HepG2 (cell line): ENCODE measurements around the gene CD180. TPM values are rescaled to one million over a fixed set of nuclear protein-coding genes. Genes with fewer than 3 reads are reported as not detected.
A peak's percentile ranks its signal among the peaks of the same experiment; 100 is the strongest.

Experiments used
- BRD4 ChIP-seq: sonication (generic); formaldehyde crosslinking; IDR thresholded peaks from 2 replicates; pipeline ENCODE4 v1.4.0; 2020; ENCODE audit warnings: missing genetic modification reagents
- CBX5 ChIP-seq: sonication (generic); formaldehyde crosslinking; IDR thresholded peaks from 2 replicates; pipeline ENCODE4 v1.4.0; 2020; ENCODE audit warnings: missing genetic modification reagents, borderline replicate concordance
- FOSL2 ChIP-seq: sonication (generic); formaldehyde crosslinking; IDR thresholded peaks from 2 replicates; pipeline ENCODE4 v1.4.0; 2020; ENCODE audit warnings: missing genetic modification reagents
- GTF3A ChIP-seq: sonication (generic); formaldehyde crosslinking; conservative IDR thresholded peaks from 2 replicates; pipeline ENCODE4 v1.4.0; 2020; ENCODE audit warnings: mild to moderate bottlenecking, missing genetic modification reagents
- NCOR1 ChIP-seq: fragments of 200-600 bp; sonication (generic); IDR thresholded peaks from 2 replicates; pipeline ENCODE4 v1.7.0; 2017; ENCODE audit warnings: antibody characterized with exemption, low read length, borderline replicate concordance
- NR3C1 ChIP-seq: sonication (generic); formaldehyde crosslinking; IDR thresholded peaks from 2 replicates; pipeline ENCODE4 v1.4.0; 2020; ENCODE audit warnings: missing genetic modification reagents
- PCBP2 ChIP-seq: fragments of 200-400 bp; formaldehyde crosslinking; optimal IDR thresholded peaks from 2 replicates; pipeline ENCODE3; 2018; ENCODE audit warnings: low read length, low read depth; ENCODE audit not compliant: poor library complexity, severe bottlenecking
- SATB2 ChIP-seq: sonication (generic); formaldehyde crosslinking; IDR thresholded peaks from 2 replicates; pipeline ENCODE4 v1.5.0; 2020; ENCODE audit warnings: missing genetic modification reagents
- STAT5B ChIP-seq: sonication (generic); formaldehyde crosslinking; IDR thresholded peaks from 2 replicates; pipeline ENCODE4 v1.4.0; 2020; ENCODE audit warnings: missing genetic modification reagents
- TBP ChIP-seq: sonication (generic); formaldehyde crosslinking; IDR thresholded peaks from 2 replicates; pipeline ENCODE4 v1.5.0; 2020; ENCODE audit warnings: missing genetic modification reagents
- ZC3H13 ChIP-seq: sonication (generic); formaldehyde crosslinking; IDR thresholded peaks from 2 replicates; pipeline ENCODE4 v1.8.1; 2023; ENCODE audit warnings: mild to moderate bottlenecking, missing genetic modification reagents, moderate library complexity
- ZFP37 ChIP-seq: sonication (generic); formaldehyde crosslinking; IDR thresholded peaks from 2 replicates; pipeline ENCODE4 v1.4.0; 2020; ENCODE audit warnings: missing genetic modification reagents, borderline replicate concordance
- ZNF281 ChIP-seq: sonication (generic); formaldehyde crosslinking; IDR thresholded peaks from 2 replicates; pipeline ENCODE4 v1.4.0; 2020; ENCODE audit warnings: missing genetic modification reagents, borderline replicate concordance
- ZNF468 ChIP-seq: sonication (generic); formaldehyde crosslinking; IDR thresholded peaks from 2 replicates; pipeline ENCODE4 v1.8.0; 2022; ENCODE audit warnings: mild to moderate bottlenecking, moderate library complexity, missing genetic modification reagents
- ZNF652 ChIP-seq: IDR thresholded peaks from 2 replicates; pipeline ENCODE4 v1.6.1; 2016; ENCODE audit warnings: low read depth, borderline replicate concordance
- ZNF691 ChIP-seq: sonication (generic); formaldehyde crosslinking; IDR thresholded peaks from 2 replicates; pipeline ENCODE4 v1.4.0; 2020; ENCODE audit warnings: missing genetic modification reagents, low read depth, mild to moderate bottlenecking, borderline replicate concordance
- ZNF775 ChIP-seq: sonication (generic); formaldehyde crosslinking; IDR thresholded peaks from 2 replicates; pipeline ENCODE4 v1.4.0; 2020; ENCODE audit warnings: missing genetic modification reagents, mild to moderate bottlenecking, moderate library complexity, borderline replicate concordance
- polyA plus RNA-seq, 8 experiments: library from polyadenylated mRNA; depleted of rRNA in 3 of 8; stranded (reverse) in 7 of 8; unstranded in 1 of 8; fragments of >200 nt; fragmentation: Illumina TruSeq in 4 of 8; extraction: Trizol in 4 of 8; gene quantifications; 2 replicates each; pipeline versions ENCODE4 v1.2.1 to v1.2.3, GENCODE V29; 2011 to 2016; ENCODE audit warnings: low read depth in 4 of 8, missing spikeins in 1 of 8, mixed read lengths in 1 of 8; ENCODE audit not compliant: insufficient read depth in 1 of 8
- total RNA-seq, 5 experiments: library from RNA; depleted of rRNA; stranded (reverse); fragments of >200 nt; fragmentation: Illumina TruSeq; extraction: Trizol; gene quantifications; 2 replicates each; pipeline ENCODE4 v1.2.3, GENCODE V29; 2016; ENCODE audit warnings: low read depth in 1 of 5
- TF ChIP-seq, protein P1 (sequence below): sonication (generic); formaldehyde crosslinking; IDR thresholded peaks from 2 replicates; pipeline ENCODE4 v1.5.1; 2020; ENCODE audit warnings: mild to moderate bottlenecking, missing genetic modification reagents, moderate library complexity
- TF ChIP-seq, protein P2 (sequence below): sonication (generic); formaldehyde crosslinking; IDR thresholded peaks from 2 replicates; pipeline ENCODE4; 2020; ENCODE audit warnings: missing genetic modification reagents, mild to moderate bottlenecking, borderline replicate concordance
- TF ChIP-seq, protein P3 (sequence below): sonication (generic); formaldehyde crosslinking; IDR thresholded peaks from 2 replicates; pipeline ENCODE4 v1.5.1; 2020; ENCODE audit warnings: missing genetic modification reagents, mild to moderate bottlenecking, borderline replicate concordance

Gene CD180
- total and polyA plus RNA-seq, 2 of the 13 experiments (the other 11 are each of a cell fraction or from before 2014, with no cell fraction given): not detected

DNA sequence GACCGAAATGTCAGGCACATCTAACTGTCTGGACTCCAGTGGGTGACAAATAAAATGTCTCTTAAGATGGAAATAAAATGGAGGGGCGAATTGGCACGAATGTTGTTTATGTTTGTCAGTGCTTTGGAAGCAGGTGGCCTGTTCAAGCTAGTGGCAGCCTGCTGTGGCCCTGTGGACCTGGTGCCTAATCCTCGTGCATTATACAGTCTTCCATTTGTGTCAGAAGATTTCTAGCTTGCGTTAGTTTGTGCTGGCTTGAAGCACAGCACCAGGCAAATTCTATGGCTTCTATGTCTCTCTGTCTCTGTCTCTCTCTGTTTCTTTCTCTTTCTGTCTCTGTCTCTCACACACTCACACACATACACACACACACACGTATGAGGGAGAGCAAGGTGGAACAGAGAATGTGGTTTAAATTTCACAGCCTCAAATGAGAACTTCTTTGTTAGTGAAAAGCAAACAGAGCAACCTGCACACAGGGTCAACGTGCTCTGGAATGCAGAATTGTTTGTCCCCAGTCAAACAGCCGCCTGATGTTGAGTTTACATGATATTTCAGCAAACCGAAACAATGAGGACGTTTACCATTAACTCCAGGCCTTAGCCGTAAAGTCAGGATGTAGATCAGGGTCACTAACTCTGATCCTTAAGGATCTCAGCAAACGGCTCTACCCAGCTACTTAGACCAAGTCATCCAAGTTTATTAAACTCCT lies 39.0 kb upstream of the CD180 start (continued):
- TF ChIP-seq CBX5 (CRISPR knock-in tag): no peak
- no peak for TF ChIP-seq STAT5B
- no peak for TF ChIP-seq GTF3A (CRISPR knock-in tag)
- peak; percentile 40; the same call in 1 of the 2 replicates for TF ChIP-seq NCOR1
- TF ChIP-seq ZNF691 (CRISPR knock-in tag): 0 out of 2 replicates have a peak, but pooled peaks have one; percentile 35
- TF ChIP-seq ZFP37 (CRISPR knock-in tag): no peak
- TF ChIP-seq, protein P1, sequence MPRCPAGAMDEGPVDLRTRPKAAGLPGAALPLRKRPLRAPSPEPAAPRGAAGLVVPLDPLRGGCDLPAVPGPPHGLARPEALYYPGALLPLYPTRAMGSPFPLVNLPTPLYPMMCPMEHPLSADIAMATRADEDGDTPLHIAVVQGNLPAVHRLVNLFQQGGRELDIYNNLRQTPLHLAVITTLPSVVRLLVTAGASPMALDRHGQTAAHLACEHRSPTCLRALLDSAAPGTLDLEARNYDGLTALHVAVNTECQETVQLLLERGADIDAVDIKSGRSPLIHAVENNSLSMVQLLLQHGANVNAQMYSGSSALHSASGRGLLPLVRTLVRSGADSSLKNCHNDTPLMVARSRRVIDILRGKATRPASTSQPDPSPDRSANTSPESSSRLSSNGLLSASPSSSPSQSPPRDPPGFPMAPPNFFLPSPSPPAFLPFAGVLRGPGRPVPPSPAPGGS (CRISPR knock-in tag): no peak
- TF ChIP-seq NR3C1 (CRISPR knock-in tag): no peak
- TF ChIP-seq ZNF775: no peak
- TF ChIP-seq SATB2 (CRISPR knock-in tag): no peak
- no peak for TF ChIP-seq PCBP2
- TF ChIP-seq TBP (CRISPR knock-in tag): no peak
- no peak for TF ChIP-seq ZNF652 (CRISPR knock-in tag)
- TF ChIP-seq, protein P2, sequence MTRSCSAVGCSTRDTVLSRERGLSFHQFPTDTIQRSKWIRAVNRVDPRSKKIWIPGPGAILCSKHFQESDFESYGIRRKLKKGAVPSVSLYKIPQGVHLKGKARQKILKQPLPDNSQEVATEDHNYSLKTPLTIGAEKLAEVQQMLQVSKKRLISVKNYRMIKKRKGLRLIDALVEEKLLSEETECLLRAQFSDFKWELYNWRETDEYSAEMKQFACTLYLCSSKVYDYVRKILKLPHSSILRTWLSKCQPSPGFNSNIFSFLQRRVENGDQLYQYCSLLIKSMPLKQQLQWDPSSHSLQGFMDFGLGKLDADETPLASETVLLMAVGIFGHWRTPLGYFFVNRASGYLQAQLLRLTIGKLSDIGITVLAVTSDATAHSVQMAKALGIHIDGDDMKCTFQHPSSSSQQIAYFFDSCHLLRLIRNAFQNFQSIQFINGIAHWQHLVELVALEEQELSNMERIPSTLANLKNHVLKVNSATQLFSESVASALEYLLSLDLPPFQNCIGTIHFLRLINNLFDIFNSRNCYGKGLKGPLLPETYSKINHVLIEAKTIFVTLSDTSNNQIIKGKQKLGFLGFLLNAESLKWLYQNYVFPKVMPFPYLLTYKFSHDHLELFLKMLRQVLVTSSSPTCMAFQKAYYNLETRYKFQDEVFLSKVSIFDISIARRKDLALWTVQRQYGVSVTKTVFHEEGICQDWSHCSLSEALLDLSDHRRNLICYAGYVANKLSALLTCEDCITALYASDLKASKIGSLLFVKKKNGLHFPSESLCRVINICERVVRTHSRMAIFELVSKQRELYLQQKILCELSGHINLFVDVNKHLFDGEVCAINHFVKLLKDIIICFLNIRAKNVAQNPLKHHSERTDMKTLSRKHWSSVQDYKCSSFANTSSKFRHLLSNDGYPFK (CRISPR knock-in tag): no peak
- TF ChIP-seq, protein P3, sequence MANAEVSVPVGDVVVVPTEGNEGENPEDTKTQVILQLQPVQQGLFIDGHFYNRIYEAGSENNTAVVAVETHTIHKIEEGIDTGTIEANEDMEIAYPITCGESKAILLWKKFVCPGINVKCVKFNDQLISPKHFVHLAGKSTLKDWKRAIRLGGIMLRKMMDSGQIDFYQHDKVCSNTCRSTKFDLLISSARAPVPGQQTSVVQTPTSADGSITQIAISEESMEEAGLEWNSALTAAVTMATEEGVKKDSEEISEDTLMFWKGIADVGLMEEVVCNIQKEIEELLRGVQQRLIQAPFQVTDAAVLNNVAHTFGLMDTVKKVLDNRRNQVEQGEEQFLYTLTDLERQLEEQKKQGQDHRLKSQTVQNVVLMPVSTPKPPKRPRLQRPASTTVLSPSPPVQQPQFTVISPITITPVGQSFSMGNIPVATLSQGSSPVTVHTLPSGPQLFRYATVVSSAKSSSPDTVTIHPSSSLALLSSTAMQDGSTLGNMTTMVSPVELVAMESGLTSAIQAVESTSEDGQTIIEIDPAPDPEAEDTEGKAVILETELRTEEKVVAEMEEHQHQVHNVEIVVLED (CRISPR knock-in tag): peak; percentile 28; the same call in 1 of the 2 replicates
- peak; percentile 21; the same call in 1 of the 2 replicates for TF ChIP-seq ZNF281 (CRISPR knock-in tag)
- TF ChIP-seq FOSL2: 0 out of 2 replicates have a peak, but pooled peaks have one; percentile 13
- no peak for TF ChIP-seq ZNF468 (CRISPR knock-in tag)
- no peak for TF ChIP-seq ZC3H13 (CRISPR knock-in tag)
- no peak for TF ChIP-seq BRD4 (CRISPR knock-in tag)
